GM21717 (cell line): ENCODE data around the gene ANK3.

Experiments used
- ATAC-seq: cut with Tn5 transposase; IDR thresholded peaks from one replicate; pipeline ENCODE4 v1.9.1; 2021; ENCODE audit warnings: mild to moderate bottlenecking, moderate library complexity; ENCODE audit not compliant: unreplicated experiment

The ANK3 gene

GRCh38 chr10:60144099-60144498, 245.6 kb downstream of the ANK3 start:
- ATAC-seq = no peak

- no peak for ATAC-seq
These were observed 246.9 kb downstream of the ANK3 start for GRCh38 chr10:60142736-60143135.

DNA sequence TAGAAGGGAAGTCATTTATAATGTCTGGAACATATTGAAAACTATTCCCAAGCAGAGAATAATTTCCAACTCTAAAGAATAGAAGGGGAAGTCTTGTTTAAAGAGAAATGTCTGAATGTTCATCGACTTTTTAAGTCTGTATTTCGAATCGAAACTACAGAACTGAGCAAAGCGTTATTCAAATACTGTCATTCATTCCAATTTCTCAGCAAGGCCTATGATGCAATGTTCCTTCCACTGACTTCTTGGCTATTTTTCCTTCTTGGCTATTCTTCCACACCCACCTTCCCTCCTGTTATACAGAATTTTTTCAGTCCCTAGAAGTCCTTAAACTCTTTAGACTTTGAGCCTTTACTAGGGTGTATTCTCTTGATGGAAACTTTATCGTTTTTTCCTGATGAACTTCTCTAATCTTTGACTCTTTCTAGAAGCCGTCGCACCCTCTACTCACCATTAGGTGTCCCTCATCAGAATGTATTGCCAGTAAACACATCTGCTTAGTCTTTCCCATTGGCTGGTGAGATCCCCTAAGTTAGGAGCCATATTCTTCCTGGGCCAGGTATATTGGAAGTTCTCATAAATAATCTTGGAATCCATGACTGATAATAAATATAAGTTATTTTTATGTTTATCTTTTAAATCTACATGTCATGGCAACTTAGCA, 247.6 kb downstream of the ANK3 start:
- ATAC-seq = no peak

DNA sequence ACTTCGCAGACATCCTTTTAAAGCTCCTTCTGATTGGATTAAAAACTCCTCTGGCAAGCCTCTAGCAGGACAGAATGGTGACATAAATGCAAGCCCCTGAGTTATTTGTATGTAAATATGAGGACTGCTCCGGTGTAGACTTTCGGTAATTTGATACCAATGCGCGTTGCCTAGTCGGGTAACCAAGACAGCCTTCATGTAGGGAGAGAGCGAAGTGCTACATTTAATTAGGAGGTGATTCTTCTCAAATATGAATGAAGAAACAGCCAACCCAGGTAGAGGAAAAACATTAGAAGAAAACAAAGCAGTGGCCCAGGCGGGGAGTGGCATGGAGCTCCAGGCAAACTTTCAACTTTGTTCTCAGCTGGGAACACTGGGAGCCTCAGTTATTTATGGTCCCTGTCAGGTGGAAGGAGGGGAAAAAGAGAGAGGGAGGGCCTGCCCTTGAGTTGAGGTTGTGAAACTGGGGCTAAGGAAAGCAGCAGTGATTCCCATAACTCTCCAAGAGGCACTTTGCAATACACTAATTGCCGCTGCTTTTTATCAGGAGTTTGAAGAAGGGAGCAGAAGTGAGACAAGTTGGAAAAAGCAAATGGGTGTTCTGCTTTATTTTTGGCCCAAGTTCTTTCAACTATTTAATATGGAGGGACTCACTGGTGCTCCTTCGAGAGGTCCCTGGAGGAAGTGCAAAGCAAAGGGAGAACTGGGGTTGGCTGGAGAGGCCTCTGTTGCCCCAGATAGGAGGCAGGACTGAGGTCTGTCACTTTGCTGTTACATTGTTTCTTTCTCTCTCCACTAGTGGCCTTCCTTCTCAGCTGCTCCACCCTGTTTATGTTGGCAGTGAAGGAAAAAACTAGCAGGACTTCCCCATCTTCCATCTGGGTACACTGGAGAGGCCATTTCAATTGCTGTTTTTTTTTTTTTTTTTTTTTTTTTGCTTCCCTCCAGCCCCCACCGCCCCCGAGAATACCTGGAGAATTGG, 248.7 kb downstream of the ANK3 start:
- ATAC-seq = no peak

GRCh38 chr10:60139798-60140566, 249.7 kb downstream of the ANK3 start:
- ATAC-seq = no peak

GRCh38 chr10:60139290-60139689, 250.4 kb downstream of the ANK3 start:
- no peak for ATAC-seq

- ATAC-seq = no peak
These were observed 250.8 kb downstream of the ANK3 start for GRCh38 chr10:60138842-60139241.

- ATAC-seq = no peak
These were observed 251.6 kb downstream of the ANK3 start for GRCh38 chr10:60138026-60138425.

GRCh38 chr10:60137292-60137992, 252.2 kb downstream of the ANK3 start:
- no peak for ATAC-seq

GRCh38 chr10:60135020-60135419, 254.7 kb downstream of the ANK3 start:
- no peak for ATAC-seq

DNA sequence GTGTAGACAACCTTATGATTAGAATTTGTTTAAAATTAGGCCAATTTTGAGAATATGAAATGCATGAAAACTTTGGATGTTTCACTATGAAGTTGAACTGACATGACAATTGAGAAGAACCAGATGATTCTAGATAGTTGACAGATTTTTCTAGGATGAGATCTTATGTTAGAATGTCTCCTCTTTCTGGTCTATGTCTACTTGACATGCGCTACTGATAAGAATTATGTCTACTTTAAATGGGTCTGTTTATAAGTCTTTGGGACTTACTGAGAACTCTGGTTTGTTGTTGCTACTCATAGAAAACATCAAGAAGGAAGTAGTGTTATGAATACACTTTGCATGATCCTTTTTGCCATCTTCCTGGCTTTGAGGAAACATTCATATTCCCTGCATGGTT, 255.1 kb downstream of the ANK3 start:
- ATAC-seq = no peak

DNA sequence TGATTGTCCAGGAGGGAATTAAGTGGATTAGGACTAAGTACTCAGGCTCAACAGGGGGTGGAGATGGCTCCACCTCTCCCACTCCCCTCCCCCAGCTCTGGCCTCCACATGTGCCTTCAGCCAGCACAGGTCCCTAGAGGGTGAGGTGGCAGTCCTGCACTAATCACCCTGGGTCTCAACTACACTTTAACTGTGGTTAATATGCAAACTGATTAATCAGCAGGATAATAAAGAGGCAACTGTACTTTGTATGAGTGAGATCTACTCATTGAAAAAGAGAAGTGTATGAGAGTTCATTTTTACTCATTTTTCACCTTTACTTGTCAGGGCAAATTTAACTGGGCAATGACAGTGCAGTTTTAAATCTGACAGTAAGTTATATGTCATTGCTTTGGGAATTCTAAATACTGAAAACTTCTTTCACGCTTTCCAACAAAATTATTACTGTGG, 259.5 kb downstream of the ANK3 start:
- ATAC-seq = no peak

- no peak for ATAC-seq
These were observed 263.8 kb downstream of the ANK3 start for GRCh38 chr10:60125895-60126294.

DNA sequence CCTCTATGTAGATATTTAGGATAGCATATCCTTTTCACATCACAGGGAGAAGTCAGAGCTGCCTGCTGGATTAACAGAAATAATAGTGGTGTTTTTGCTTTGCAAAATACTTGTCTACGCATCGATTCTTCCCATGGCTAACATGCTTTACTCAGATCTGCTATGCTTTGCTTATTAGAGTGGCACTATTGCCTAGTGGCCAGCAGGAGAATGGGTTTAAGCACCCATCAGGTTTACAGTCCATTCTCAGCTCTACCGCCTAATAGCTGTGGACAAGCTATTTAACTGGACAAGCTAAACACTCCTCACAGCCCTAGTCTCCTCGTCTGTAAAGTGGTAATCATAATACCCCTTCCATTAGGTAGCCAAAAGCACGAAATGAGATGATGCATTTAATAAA, 265.1 kb downstream of the ANK3 start:
- ATAC-seq = no peak

GRCh38 chr10:60123668-60124067, 266.0 kb downstream of the ANK3 start:
- no peak for ATAC-seq

DNA sequence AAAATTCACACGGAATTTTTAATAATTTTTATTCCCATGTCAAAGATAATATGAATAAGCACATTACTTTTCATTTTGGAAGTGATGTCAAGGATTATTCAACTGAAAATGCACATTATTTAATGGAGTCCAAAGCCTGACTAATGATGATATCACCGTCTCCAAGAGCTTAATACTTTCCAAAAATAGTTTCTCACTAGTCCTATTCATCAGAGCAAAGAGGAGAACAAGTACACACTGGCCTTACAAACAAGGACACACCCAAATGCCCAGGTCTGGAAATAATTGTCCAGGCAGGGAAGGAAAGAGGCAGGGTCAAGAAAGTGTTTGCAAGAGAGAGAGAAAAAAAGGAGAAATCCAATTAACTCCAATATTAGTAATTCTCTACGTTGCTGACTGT, 266.5 kb downstream of the ANK3 start:
- ATAC-seq = no peak

DNA sequence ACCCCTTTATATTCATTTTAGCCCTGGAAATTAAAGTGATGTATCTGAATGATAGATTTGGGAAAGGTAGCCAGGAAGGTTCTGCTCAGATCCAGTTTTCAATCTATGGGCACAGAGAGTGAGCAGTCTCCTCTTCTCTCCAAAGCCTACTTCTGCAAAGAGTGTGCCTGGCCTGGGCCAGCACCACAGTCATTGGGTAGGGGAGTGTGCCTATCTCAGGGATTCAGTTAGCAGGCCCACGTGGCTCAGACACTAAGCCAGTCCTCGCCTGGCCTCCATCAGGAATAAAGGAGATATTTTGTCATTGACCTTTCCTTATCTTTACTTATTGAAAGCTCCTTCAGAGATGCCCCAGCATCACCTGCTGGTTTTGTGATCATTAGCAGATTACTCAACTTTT, 267.5 kb downstream of the ANK3 start:
- ATAC-seq = no peak

- peak; percentile 61 for ATAC-seq
These were observed 274.7 kb downstream of the ANK3 start for GRCh38 chr10:60114765-60115586.

DNA sequence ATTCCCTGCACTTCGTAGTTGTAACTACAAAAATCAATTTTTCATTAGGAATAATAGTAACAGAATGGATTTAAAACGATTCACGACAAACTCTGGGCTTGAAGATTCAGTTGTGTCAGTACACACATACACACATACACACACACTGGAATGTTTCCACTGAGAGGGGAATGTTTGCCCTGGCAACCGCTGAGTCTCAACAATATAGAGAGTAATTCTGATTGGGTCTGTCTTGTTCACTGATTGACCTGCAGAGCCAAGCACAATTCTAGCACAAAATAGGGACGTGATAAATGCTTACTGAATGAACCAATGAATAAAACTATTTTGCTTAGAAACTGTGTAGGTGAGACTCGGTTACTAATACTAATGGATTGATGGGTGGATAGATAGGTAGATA, 278.9 kb downstream of the ANK3 start:
- no peak for ATAC-seq
